Prostate gland (tissue), 2 donors: ENCODE data around the gene TMEM233. TPM values are rescaled to one million over a fixed set of nuclear protein-coding genes. Genes with fewer than 3 reads are reported as not detected.

Source experiments
- DNase-seq: peaks from one replicate; pipeline ENCODE4 v3.0.0-alpha.2; 2019; ENCODE audit warnings: low spot score
- H3K27ac ChIP-seq, 2 donors: fragments of 200-600 bp; sonication (generic); 2 replicates each; pipeline ENCODE4 v1.5.1; 2017 to 2019
- H3K27me3 ChIP-seq: fragments of 200-600 bp; sonication (generic); replicated peaks from 2 replicates; pipeline ENCODE4 v1.5.1; 2019; ENCODE audit not compliant: insufficient read depth
- H3K36me3 ChIP-seq, 2 donors: fragments of 200-600 bp; sonication (generic); 1 replicate in 1 of 2; 2 replicates in 1 of 2; pipeline versions ENCODE4 v1.5.1 to v1.8.1; 2017 to 2019
- H3K4me1 ChIP-seq: fragments of 200-600 bp; sonication (generic); replicated peaks from 2 replicates; pipeline ENCODE4 v1.5.1; 2019
- H3K4me3 ChIP-seq, 2 donors: fragments of 200-600 bp; sonication (generic); 2 replicates each; pipeline ENCODE4 v1.5.1; 2017 to 2019
- H3K9me3 ChIP-seq: fragments of 200-600 bp; sonication (generic); 2 replicates; pipeline ENCODE4 v1.5.1; 2017
- CTCF ChIP-seq, 4 experiments: fragments of 200-600 bp in 2 of 4; fragments of 450-650 bp in 2 of 4; sonication (generic) in 2 of 4; IDR thresholded peaks; 1 replicate in 3 of 4; 2 replicates in 1 of 4; pipeline ENCODE4 v1.5.1; 2016 to 2019; ENCODE audit warnings: antibody characterized with exemption in 4 of 4, mild to moderate bottlenecking in 2 of 4, moderate library complexity in 2 of 4
- POLR2A ChIP-seq: fragments of 450-650 bp; IDR thresholded peaks from one replicate; pipeline ENCODE4 v1.6.1; 2016; ENCODE audit warnings: antibody characterized with exemption, mild to moderate bottlenecking
- POLR2AphosphoS5 ChIP-seq: sonication (generic); formaldehyde crosslinking; IDR thresholded peaks from one replicate; pipeline ENCODE4 v1.6.1; 2017; ENCODE audit warnings: antibody characterized with exemption
- WGBS: methylation state at CpG from one replicate; pipeline ENCODE4 v1.1.5; 2018; 5-methylcytosine and 5-hydroxymethylcytosine counted together
- intact Hi-C: fragments of 100-400 bp; cut with DNase I; formaldehyde crosslinking; loops from one replicate; pipeline ENCODE4 v1.14.2; 2022
- total RNA-seq, 2 donors: library from RNA; depleted of rRNA; stranded (reverse); fragments of >200 nt; gene quantifications; one replicate each; pipeline ENCODE4 v1.1.0, GENCODE V29; 2016

The TMEM233 gene
- total RNA-seq, 2 donors from 2014 or later = 0.18 TPM; not detected in 1

GRCh38 chr12:119683816-119684215, 90.2 kb downstream of the TMEM233 start:
- H3K27me3 ChIP-seq = no peaks in the 10 kb centered on the region
- no peak overlapping the region for H3K4me3 ChIP-seq
- no peak for DNase-seq
- TF ChIP-seq POLR2AphosphoS5 (no peak), CTCF (IDR thresholded peaks at IDR 0.05) (no peak), POLR2A (no peak)
- no peaks in the 10 kb centered on the region for H3K9me3 ChIP-seq
- WGBS = 78% methylated on average over 3 of the region's 3 CpGs
- intact Hi-C loops = no loop called here
- H3K4me1 ChIP-seq = no peaks in the 10 kb centered on the region
- H3K27ac ChIP-seq = no peak overlapping the region
- peaks cover 0 to 14% of the 10 kb centered on the region in 2 donors for H3K36me3 ChIP-seq

- TF ChIP-seq CTCF (IDR thresholded peaks at IDR 0.05) (no peak), POLR2AphosphoS5 (no peak), POLR2A (no peak)
- Histone ChIP-seq H3K9me3 (no peaks in the 10 kb centered on the region), H3K27me3 (no peaks in the 10 kb centered on the region), H3K36me3 (peaks cover 0 to 7% of the 10 kb centered on the region in 2 donors), H3K27ac (no peak overlapping the region), H3K4me1 (no peaks in the 10 kb centered on the region), H3K4me3 (no peak overlapping the region)
- 49% methylated on average over 10 of the region's 10 CpGs for WGBS
- DNase-seq = no peak
- intact Hi-C loops = no loop called here
These were observed 91.3 kb downstream of the TMEM233 start for GRCh38 chr12:119684711-119685369.

- intact Hi-C loops = no loop called here
- Histone ChIP-seq H3K27me3 (no peaks in the 10 kb centered on the region), H3K36me3 (peaks cover 0 to 2% of the 10 kb centered on the region in 2 donors), H3K27ac (no peak overlapping the region), H3K4me3 (no peak overlapping the region), H3K4me1 (no peaks in the 10 kb centered on the region), H3K9me3 (no peaks in the 10 kb centered on the region)
- no peak for DNase-seq
- WGBS = 76% methylated on average over 4 of the region's 4 CpGs
- TF ChIP-seq POLR2A (no peak), POLR2AphosphoS5 (no peak), CTCF (IDR thresholded peaks at IDR 0.05) (no peak)
These were observed 91.8 kb downstream of the TMEM233 start for GRCh38 chr12:119685375-119685774.

GRCh38 chr12:119686355-119686754, 92.8 kb downstream of the TMEM233 start:
- no peak for DNase-seq
- Histone ChIP-seq H3K27me3 (no peaks in the 10 kb centered on the region), H3K4me1 (no peaks in the 10 kb centered on the region), H3K4me3 (no peak overlapping the region), H3K9me3 (no peaks in the 10 kb centered on the region), H3K36me3 (no peaks in the 10 kb centered on the region), H3K27ac (no peak overlapping the region)
- WGBS = 49% methylated on average over 12 of the region's 12 CpGs
- no peak for TF ChIP-seq POLR2AphosphoS5
- TF ChIP-seq CTCF (IDR thresholded peaks at IDR 0.05) = no peak
- no peak for TF ChIP-seq POLR2A
- intact Hi-C loops = no loop called here

GRCh38 chr12:119686776-119687175, 93.2 kb downstream of the TMEM233 start:
- H3K27ac ChIP-seq = no peak overlapping the region
- no peaks in the 10 kb centered on the region for H3K9me3 ChIP-seq
- no peak overlapping the region for H3K4me3 ChIP-seq
- no peaks in the 10 kb centered on the region for H3K36me3 ChIP-seq
- DNase-seq = no peak
- intact Hi-C loops = no loop called here
- 84% methylated on average over 13 of the region's 13 CpGs for WGBS
- TF ChIP-seq POLR2A = no peak
- TF ChIP-seq CTCF (IDR thresholded peaks at IDR 0.05) = no peak
- no peak for TF ChIP-seq POLR2AphosphoS5
- H3K4me1 ChIP-seq = no peaks in the 10 kb centered on the region
- H3K27me3 ChIP-seq = no peaks in the 10 kb centered on the region
